Measurements from ENCODE around the gene PPP1R16B.

DNA sequence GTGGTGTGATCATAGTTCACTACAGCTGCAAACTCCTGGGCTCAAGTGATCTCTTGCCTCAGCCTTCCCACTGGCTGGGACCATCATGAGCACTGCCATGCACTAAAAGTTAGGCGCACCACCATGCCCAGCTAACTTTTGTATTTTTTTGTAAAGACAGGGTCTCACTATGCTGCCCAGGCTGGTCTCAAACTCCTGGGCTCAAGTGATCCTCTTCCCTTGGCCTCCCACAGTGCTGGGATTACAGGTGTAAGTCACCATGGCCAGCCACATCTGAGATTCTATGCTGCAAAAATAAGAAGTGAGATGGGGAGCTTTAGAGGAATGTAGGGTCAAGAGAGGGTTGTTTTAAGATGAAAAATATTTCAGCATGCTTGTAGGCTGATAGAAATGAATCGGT is 119.2 kb downstream of the PPP1R16B start:
- no peak for TF ChIP-seq POLR2A (IDR thresholded peaks at IDR 0.05; ENCODE audit: low read length)
- TF ChIP-seq, protein P1, sequence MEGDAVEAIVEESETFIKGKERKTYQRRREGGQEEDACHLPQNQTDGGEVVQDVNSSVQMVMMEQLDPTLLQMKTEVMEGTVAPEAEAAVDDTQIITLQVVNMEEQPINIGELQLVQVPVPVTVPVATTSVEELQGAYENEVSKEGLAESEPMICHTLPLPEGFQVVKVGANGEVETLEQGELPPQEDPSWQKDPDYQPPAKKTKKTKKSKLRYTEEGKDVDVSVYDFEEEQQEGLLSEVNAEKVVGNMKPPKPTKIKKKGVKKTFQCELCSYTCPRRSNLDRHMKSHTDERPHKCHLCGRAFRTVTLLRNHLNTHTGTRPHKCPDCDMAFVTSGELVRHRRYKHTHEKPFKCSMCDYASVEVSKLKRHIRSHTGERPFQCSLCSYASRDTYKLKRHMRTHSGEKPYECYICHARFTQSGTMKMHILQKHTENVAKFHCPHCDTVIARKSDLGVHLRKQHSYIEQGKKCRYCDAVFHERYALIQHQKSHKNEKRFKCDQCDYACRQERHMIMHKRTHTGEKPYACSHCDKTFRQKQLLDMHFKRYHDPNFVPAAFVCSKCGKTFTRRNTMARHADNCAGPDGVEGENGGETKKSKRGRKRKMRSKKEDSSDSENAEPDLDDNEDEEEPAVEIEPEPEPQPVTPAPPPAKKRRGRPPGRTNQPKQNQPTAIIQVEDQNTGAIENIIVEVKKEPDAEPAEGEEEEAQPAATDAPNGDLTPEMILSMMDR (IDR thresholded peaks at IDR 0.05) = no peak
- no peak for TF ChIP-seq FOSB (CRISPR knock-in tag; IDR thresholded peaks at IDR 0.05)
- no peak for TF ChIP-seq TP53 (CRISPR knock-in tag; IDR thresholded peaks at IDR 0.05)
- TF ChIP-seq, protein P2, sequence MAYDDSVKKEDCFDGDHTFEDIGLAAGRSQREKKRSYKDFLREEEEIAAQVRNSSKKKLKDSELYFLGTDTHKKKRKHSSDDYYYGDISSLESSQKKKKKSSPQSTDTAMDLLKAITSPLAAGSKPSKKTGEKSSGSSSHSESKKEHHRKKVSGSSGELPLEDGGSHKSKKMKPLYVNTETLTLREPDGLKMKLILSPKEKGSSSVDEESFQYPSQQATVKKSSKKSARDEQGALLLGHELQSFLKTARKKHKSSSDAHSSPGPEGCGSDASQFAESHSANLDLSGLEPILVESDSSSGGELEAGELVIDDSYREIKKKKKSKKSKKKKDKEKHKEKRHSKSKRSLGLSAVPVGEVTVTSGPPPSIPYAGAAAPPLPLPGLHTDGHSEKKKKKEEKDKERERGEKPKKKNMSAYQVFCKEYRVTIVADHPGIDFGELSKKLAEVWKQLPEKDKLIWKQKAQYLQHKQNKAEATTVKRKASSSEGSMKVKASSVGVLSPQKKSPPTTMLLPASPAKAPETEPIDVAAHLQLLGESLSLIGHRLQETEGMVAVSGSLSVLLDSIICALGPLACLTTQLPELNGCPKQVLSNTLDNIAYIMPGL (CRISPR knock-in tag; IDR thresholded peaks at IDR 0.05; ENCODE audit: borderline replicate concordance) = no peak
- TF ChIP-seq, protein P3, sequence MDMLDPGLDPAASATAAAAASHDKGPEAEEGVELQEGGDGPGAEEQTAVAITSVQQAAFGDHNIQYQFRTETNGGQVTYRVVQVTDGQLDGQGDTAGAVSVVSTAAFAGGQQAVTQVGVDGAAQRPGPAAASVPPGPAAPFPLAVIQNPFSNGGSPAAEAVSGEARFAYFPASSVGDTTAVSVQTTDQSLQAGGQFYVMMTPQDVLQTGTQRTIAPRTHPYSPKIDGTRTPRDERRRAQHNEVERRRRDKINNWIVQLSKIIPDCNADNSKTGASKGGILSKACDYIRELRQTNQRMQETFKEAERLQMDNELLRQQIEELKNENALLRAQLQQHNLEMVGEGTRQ (IDR thresholded peaks at IDR 0.05) = no peak
- TF ChIP-seq EP300 (IDR thresholded peaks at IDR 0.05) = no peak
- TF ChIP-seq ESRRA (IDR thresholded peaks at IDR 0.05; ENCODE audit: borderline replicate concordance, low read length) = no peak
- TF ChIP-seq, protein P4, sequence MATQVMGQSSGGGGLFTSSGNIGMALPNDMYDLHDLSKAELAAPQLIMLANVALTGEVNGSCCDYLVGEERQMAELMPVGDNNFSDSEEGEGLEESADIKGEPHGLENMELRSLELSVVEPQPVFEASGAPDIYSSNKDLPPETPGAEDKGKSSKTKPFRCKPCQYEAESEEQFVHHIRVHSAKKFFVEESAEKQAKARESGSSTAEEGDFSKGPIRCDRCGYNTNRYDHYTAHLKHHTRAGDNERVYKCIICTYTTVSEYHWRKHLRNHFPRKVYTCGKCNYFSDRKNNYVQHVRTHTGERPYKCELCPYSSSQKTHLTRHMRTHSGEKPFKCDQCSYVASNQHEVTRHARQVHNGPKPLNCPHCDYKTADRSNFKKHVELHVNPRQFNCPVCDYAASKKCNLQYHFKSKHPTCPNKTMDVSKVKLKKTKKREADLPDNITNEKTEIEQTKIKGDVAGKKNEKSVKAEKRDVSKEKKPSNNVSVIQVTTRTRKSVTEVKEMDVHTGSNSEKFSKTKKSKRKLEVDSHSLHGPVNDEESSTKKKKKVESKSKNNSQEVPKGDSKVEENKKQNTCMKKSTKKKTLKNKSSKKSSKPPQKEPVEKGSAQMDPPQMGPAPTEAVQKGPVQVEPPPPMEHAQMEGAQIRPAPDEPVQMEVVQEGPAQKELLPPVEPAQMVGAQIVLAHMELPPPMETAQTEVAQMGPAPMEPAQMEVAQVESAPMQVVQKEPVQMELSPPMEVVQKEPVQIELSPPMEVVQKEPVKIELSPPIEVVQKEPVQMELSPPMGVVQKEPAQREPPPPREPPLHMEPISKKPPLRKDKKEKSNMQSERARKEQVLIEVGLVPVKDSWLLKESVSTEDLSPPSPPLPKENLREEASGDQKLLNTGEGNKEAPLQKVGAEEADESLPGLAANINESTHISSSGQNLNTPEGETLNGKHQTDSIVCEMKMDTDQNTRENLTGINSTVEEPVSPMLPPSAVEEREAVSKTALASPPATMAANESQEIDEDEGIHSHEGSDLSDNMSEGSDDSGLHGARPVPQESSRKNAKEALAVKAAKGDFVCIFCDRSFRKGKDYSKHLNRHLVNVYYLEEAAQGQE (IDR thresholded peaks at IDR 0.05) = no peak
- no peak for TF ChIP-seq JUN (IDR thresholded peaks at IDR 0.05)
- no peak for TF ChIP-seq CHD4 (IDR thresholded peaks at IDR 0.05; ENCODE audit: borderline replicate concordance)

Data from A549 (cell line).